Endodermal cell (in vitro differentiated cells): ENCODE results near the gene C4orf54. TPM values are rescaled to one million over a fixed set of nuclear protein-coding genes. Genes with fewer than 3 reads are reported as not detected.

Experiments
- DNase-seq: peaks from one replicate; pipeline ENCODE4 v3.0.0-alpha.2; 2017
- H3K27ac ChIP-seq: 2 replicates; pipeline ENCODE4 v1.5.1; 2013; ENCODE audit warnings: mild to moderate bottlenecking, low read depth, low read length, moderate library complexity
- H3K27me3 ChIP-seq: 2 replicates; pipeline ENCODE4 v1.6.1; 2013; ENCODE audit warnings: mild to moderate bottlenecking, low read length, moderate library complexity; ENCODE audit not compliant: insufficient read depth, control insufficient read depth, poor library complexity, severe bottlenecking
- H3K36me3 ChIP-seq: 2 replicates; pipeline ENCODE4 v1.7.0; 2013; ENCODE audit warnings: mild to moderate bottlenecking, low read length, moderate library complexity; ENCODE audit not compliant: control insufficient read depth, insufficient read depth
- H3K4me1 ChIP-seq: one replicate; pipeline ENCODE4 v1.7.0; 2013; ENCODE audit warnings: low read length; ENCODE audit not compliant: control insufficient read depth, insufficient read depth
- H3K4me3 ChIP-seq: 2 replicates; pipeline ENCODE4 v1.5.1; 2013; ENCODE audit warnings: mild to moderate bottlenecking, low read length, moderate library complexity
- H3K9ac ChIP-seq: 2 replicates; pipeline ENCODE4 v1.6.1; 2013; ENCODE audit warnings: mild to moderate bottlenecking, low read length, moderate library complexity; ENCODE audit not compliant: poor library complexity, severe bottlenecking; ENCODE audit errors: extremely low read depth
- H3K9me3 ChIP-seq: 2 replicates; pipeline ENCODE4 v1.6.1; 2013; ENCODE audit warnings: mild to moderate bottlenecking, low read length, moderate library complexity; ENCODE audit not compliant: control insufficient read depth
- H3K27ac Mint-ChIP-seq: 2 replicates; pipeline ENCODE4 v1.8.0; 2020; ENCODE audit warnings: mixed read lengths
- H3K27me3 Mint-ChIP-seq: 2 replicates; pipeline ENCODE4 v1.8.0; 2021; ENCODE audit warnings: mild to moderate bottlenecking, mixed read lengths; ENCODE audit not compliant: insufficient read depth
- H3K36me3 Mint-ChIP-seq: 2 replicates; pipeline ENCODE4 v1.8.0; 2020; ENCODE audit warnings: low read depth, mixed read lengths
- H3K4me1 Mint-ChIP-seq: 2 replicates; pipeline ENCODE4 v1.8.0; 2020; ENCODE audit warnings: mixed read lengths
- H3K4me3 Mint-ChIP-seq: 2 replicates; pipeline ENCODE4 v1.8.0; 2020; ENCODE audit warnings: mild to moderate bottlenecking, moderate library complexity, mixed read lengths
- H3K9me3 Mint-ChIP-seq: 2 replicates; pipeline ENCODE4 v1.8.0; 2020; ENCODE audit warnings: mild to moderate bottlenecking, mixed read lengths
- CTCF ChIP-seq: fragments of 200-600 bp; sonication (generic); conservative IDR thresholded peaks from 2 replicates; pipeline ENCODE4 v1.5.0; 2021; ENCODE audit warnings: antibody characterized with exemption, mild to moderate bottlenecking
- WGBS, 2 experiments: methylation state at CpG; one replicate each; pipeline versions ENCODE4 v1.1.5 to v1.1.7; 2013; ENCODE audit warnings: missing lambda C conversion rate in 2 of 2, mixed read lengths in 1 of 2; ENCODE audit not compliant: insufficient coverage in 1 of 2, insufficient read length in 1 of 2; 5-methylcytosine and 5-hydroxymethylcytosine counted together
- total RNA-seq, 2 donors: library from RNA; stranded (reverse); fragmentation: NEBNext Ultra II Directional in 1 of 2; extraction: Animal tissue kit (Norgen Biotek cat#: 25700) in 1 of 2; gene quantifications; 2 replicates in 1 of 2; 3 replicates in 1 of 2; pipeline ENCODE4 v1.2.1, GENCODE V29; 2021

Gene C4orf54
- total RNA-seq, 2 donors from 2014 or later = not detected

GRCh38 chr4:99630857-99631360, 26.7 kb downstream of the C4orf54 start:
- Mint-ChIP-seq H3K27ac (no peak overlapping the region), H3K4me3 (no peak overlapping the region), H3K4me1 (peaks cover 6% of the 10 kb centered on the region), H3K27me3 (no peaks in the 10 kb centered on the region), H3K36me3 (no peaks in the 10 kb centered on the region), H3K9me3 (no peaks in the 10 kb centered on the region)
- Histone ChIP-seq H3K4me1 (no peaks in the 10 kb centered on the region), H3K9me3 (no peaks in the 10 kb centered on the region), H3K4me3 (no peak overlapping the region), H3K27me3 (no peaks in the 10 kb centered on the region), H3K9ac (no peak overlapping the region), H3K27ac (no peak overlapping the region), H3K36me3 (no peaks in the 10 kb centered on the region)
- 96% methylated on average over 1 of the region's 1 CpG; no CpG with 5 or more reads in 1 of the 2 experiments for WGBS, 2 experiments
- no peak for TF ChIP-seq CTCF
- no peak for DNase-seq

GRCh38 chr4:99629962-99630554, 27.6 kb downstream of the C4orf54 start:
- no peak overlapping the region for H3K4me3 Mint-ChIP-seq
- no peak overlapping the region for H3K27ac ChIP-seq
- no peaks in the 10 kb centered on the region for H3K27me3 ChIP-seq
- no peak overlapping the region for H3K4me3 ChIP-seq
- TF ChIP-seq CTCF = no peak
- no peaks in the 10 kb centered on the region for H3K9me3 Mint-ChIP-seq
- no peaks in the 10 kb centered on the region for H3K36me3 ChIP-seq
- DNase-seq = no peak
- H3K27ac Mint-ChIP-seq = no peak overlapping the region
- peaks cover 6% of the 10 kb centered on the region for H3K4me1 Mint-ChIP-seq
- H3K9me3 ChIP-seq = no peaks in the 10 kb centered on the region
- no peaks in the 10 kb centered on the region for H3K27me3 Mint-ChIP-seq
- no peak overlapping the region for H3K9ac ChIP-seq
- no peaks in the 10 kb centered on the region for H3K4me1 ChIP-seq
- H3K36me3 Mint-ChIP-seq = no peaks in the 10 kb centered on the region

GRCh38 chr4:99628040-99628439, 29.6 kb downstream of the C4orf54 start:
- Histone ChIP-seq H3K9me3 (no peaks in the 10 kb centered on the region), H3K36me3 (no peaks in the 10 kb centered on the region)

More at GRCh38 chr4:99628040-99628439, 29.6 kb downstream of the C4orf54 start:
- H3K4me3 ChIP-seq = no peak overlapping the region
- no peak overlapping the region for H3K9ac ChIP-seq
- H3K27me3 ChIP-seq = no peaks in the 10 kb centered on the region
- no peaks in the 10 kb centered on the region for H3K4me1 ChIP-seq
- no peak for TF ChIP-seq CTCF
- no peak for DNase-seq
- Mint-ChIP-seq H3K4me1 (peaks cover 9% of the 10 kb centered on the region), H3K9me3 (no peaks in the 10 kb centered on the region), H3K4me3 (no peak overlapping the region), H3K27ac (no peak overlapping the region), H3K36me3 (no peaks in the 10 kb centered on the region), H3K27me3 (no peaks in the 10 kb centered on the region)
- no peak overlapping the region for H3K27ac ChIP-seq
- 88% methylated on average over 1 of the region's 1 CpG; no CpG with 5 or more reads in 1 of the 2 experiments for WGBS, 2 experiments
